Measurements from ENCODE around the gene PTPRN2. TPM values are rescaled to one million over a fixed set of nuclear protein-coding genes. Genes with fewer than 3 reads are reported as not detected.
"Not testable (repeated sequence)": the region's sequence is repeated elsewhere in the genome, so short reads cannot be mapped to it uniquely, and the experiment has no call there.

Gene PTPRN2
- total and polyA plus RNA-seq, 2 donors: 1.7 to 1.9 TPM

GRCh38 chr7:158206341-158206740 is 381.3 kb downstream of the PTPRN2 start:
- peaks cover 0 to 4% of the 10 kb centered on the region in 2 donors for H3K9me3 ChIP-seq (ENCODE audit: control insufficient read depth in 2 of 2, insufficient read depth in 1 of 2, low read length in 1 of 2)
- no peaks in the 10 kb centered on the region for H3K4me1 ChIP-seq (ENCODE audit: control insufficient read depth in 2 of 2, insufficient read depth in 2 of 2, low read length in 2 of 2)
- H3K27me3 ChIP-seq (ENCODE audit: control insufficient read depth in 2 of 2, insufficient read depth in 1 of 2, low read length in 1 of 2): no peaks in the 10 kb centered on the region
- no peak overlapping the region for H3K4me3 ChIP-seq (ENCODE audit: low read length in 2 of 2)
- H3K36me3 ChIP-seq (ENCODE audit: control insufficient read depth in 2 of 2, insufficient read depth in 2 of 2, low read length in 1 of 2): no peaks in the 10 kb centered on the region
- no peak overlapping the region for H3K27ac ChIP-seq (ENCODE audit: low read depth in 1 of 2, low read length in 1 of 2)
- DNase-seq (ENCODE audit: low read depth in 6 of 9, low spot score in 9 of 9): no peak
- WGBS: 93% methylated on average over 6 of the region's 6 CpGs

GRCh38 chr7:158204453-158204852 is 383.2 kb downstream of the PTPRN2 start:
- Histone ChIP-seq H3K36me3 (ENCODE audit: control insufficient read depth in 2 of 2, insufficient read depth in 2 of 2, low read length in 1 of 2) (no peaks in the 10 kb centered on the region), H3K9me3 (ENCODE audit: control insufficient read depth in 2 of 2, insufficient read depth in 1 of 2, low read length in 1 of 2) (peaks cover 0 to 4% of the 10 kb centered on the region in 2 donors), H3K4me1 (ENCODE audit: control insufficient read depth in 2 of 2, insufficient read depth in 2 of 2, low read length in 2 of 2) (no peaks in the 10 kb centered on the region), H3K27ac (ENCODE audit: low read depth in 1 of 2, low read length in 1 of 2) (no peak overlapping the region), H3K27me3 (ENCODE audit: control insufficient read depth in 2 of 2, insufficient read depth in 1 of 2, low read length in 1 of 2) (no peaks in the 10 kb centered on the region), H3K4me3 (ENCODE audit: low read length in 2 of 2) (no peak overlapping the region)
- DNase-seq (ENCODE audit: low read depth in 6 of 9, low spot score in 9 of 9): no peak
- 87% methylated on average over 4 of the region's 4 CpGs for WGBS

- H3K9me3 ChIP-seq (ENCODE audit: control insufficient read depth in 2 of 2, insufficient read depth in 1 of 2, low read length in 1 of 2); H3K4me1 ChIP-seq (ENCODE audit: control insufficient read depth in 2 of 2, insufficient read depth in 2 of 2, low read length in 2 of 2); H3K27ac ChIP-seq (ENCODE audit: low read depth in 1 of 2, low read length in 1 of 2); H3K27me3 ChIP-seq (ENCODE audit: control insufficient read depth in 2 of 2, insufficient read depth in 1 of 2, low read length in 1 of 2); H3K36me3 ChIP-seq (ENCODE audit: control insufficient read depth in 2 of 2, insufficient read depth in 2 of 2, low read length in 1 of 2); DNase-seq (ENCODE audit: low read depth in 6 of 9, low spot score in 9 of 9); H3K4me3 ChIP-seq (ENCODE audit: low read length in 2 of 2): not testable (repeated sequence)
- 31% methylated on average over 42 of the region's 42 CpGs for WGBS
Measured at GRCh38 chr7:158203948-158204347, 383.7 kb downstream of the PTPRN2 start.

GRCh38 chr7:158194365-158194900 is 393.2 kb downstream of the PTPRN2 start:
- no peak for DNase-seq (ENCODE audit: low read depth in 6 of 9, low spot score in 9 of 9)
- H3K4me3 ChIP-seq (ENCODE audit: low read length in 2 of 2): no peak overlapping the region
- H3K36me3 ChIP-seq (ENCODE audit: control insufficient read depth in 2 of 2, insufficient read depth in 2 of 2, low read length in 1 of 2): no peaks in the 10 kb centered on the region
- WGBS: 90% methylated on average over 15 of the region's 15 CpGs
- no peaks in the 10 kb centered on the region for H3K27me3 ChIP-seq (ENCODE audit: control insufficient read depth in 2 of 2, insufficient read depth in 1 of 2, low read length in 1 of 2)
- H3K4me1 ChIP-seq (ENCODE audit: control insufficient read depth in 2 of 2, insufficient read depth in 2 of 2, low read length in 2 of 2): no peaks in the 10 kb centered on the region
- H3K27ac ChIP-seq (ENCODE audit: low read depth in 1 of 2, low read length in 1 of 2): no peak overlapping the region
- H3K9me3 ChIP-seq (ENCODE audit: control insufficient read depth in 2 of 2, insufficient read depth in 1 of 2, low read length in 1 of 2): peaks cover 12 to 62% of the 10 kb centered on the region in 2 donors

- Histone ChIP-seq H3K27ac (ENCODE audit: low read depth in 1 of 2, low read length in 1 of 2) (no peak overlapping the region), H3K36me3 (ENCODE audit: control insufficient read depth in 2 of 2, insufficient read depth in 2 of 2, low read length in 1 of 2) (no peaks in the 10 kb centered on the region), H3K4me1 (ENCODE audit: control insufficient read depth in 2 of 2, insufficient read depth in 2 of 2, low read length in 2 of 2) (no peaks in the 10 kb centered on the region), H3K4me3 (ENCODE audit: low read length in 2 of 2) (no peak overlapping the region), H3K9me3 (ENCODE audit: control insufficient read depth in 2 of 2, insufficient read depth in 1 of 2, low read length in 1 of 2) (peaks cover 14 to 72% of the 10 kb centered on the region in 2 donors), H3K27me3 (ENCODE audit: control insufficient read depth in 2 of 2, insufficient read depth in 1 of 2, low read length in 1 of 2) (no peaks in the 10 kb centered on the region)
- DNase-seq (ENCODE audit: low read depth in 6 of 9, low spot score in 9 of 9): no peak
- WGBS: 94% methylated on average over 14 of the region's 14 CpGs
Measured at GRCh38 chr7:158193446-158193845, 394.2 kb downstream of the PTPRN2 start.

- H3K4me3 ChIP-seq (ENCODE audit: low read length in 2 of 2): no peak overlapping the region
- H3K36me3 ChIP-seq (ENCODE audit: control insufficient read depth in 2 of 2, insufficient read depth in 2 of 2, low read length in 1 of 2): no peaks in the 10 kb centered on the region
- H3K9me3 ChIP-seq (ENCODE audit: control insufficient read depth in 2 of 2, insufficient read depth in 1 of 2, low read length in 1 of 2): peaks cover 14 to 72% of the 10 kb centered on the region in 2 donors
- no peak overlapping the region for H3K27ac ChIP-seq (ENCODE audit: low read depth in 1 of 2, low read length in 1 of 2)
- no peaks in the 10 kb centered on the region for H3K27me3 ChIP-seq (ENCODE audit: control insufficient read depth in 2 of 2, insufficient read depth in 1 of 2, low read length in 1 of 2)
- WGBS: 94% methylated on average over 18 of the region's 18 CpGs
- H3K4me1 ChIP-seq (ENCODE audit: control insufficient read depth in 2 of 2, insufficient read depth in 2 of 2, low read length in 2 of 2): no peaks in the 10 kb centered on the region
- no peak for DNase-seq (ENCODE audit: low read depth in 6 of 9, low spot score in 9 of 9)
Measured at GRCh38 chr7:158192956-158193355, 394.7 kb downstream of the PTPRN2 start.

- Histone ChIP-seq H3K4me1 (ENCODE audit: control insufficient read depth in 2 of 2, insufficient read depth in 2 of 2, low read length in 2 of 2) (no peaks in the 10 kb centered on the region), H3K36me3 (ENCODE audit: control insufficient read depth in 2 of 2, insufficient read depth in 2 of 2, low read length in 1 of 2) (no peaks in the 10 kb centered on the region), H3K4me3 (ENCODE audit: low read length in 2 of 2) (no peak overlapping the region), H3K9me3 (ENCODE audit: control insufficient read depth in 2 of 2, insufficient read depth in 1 of 2, low read length in 1 of 2) (peaks cover 15 to 75% of the 10 kb centered on the region in 2 donors), H3K27me3 (ENCODE audit: control insufficient read depth in 2 of 2, insufficient read depth in 1 of 2, low read length in 1 of 2) (no peaks in the 10 kb centered on the region), H3K27ac (ENCODE audit: low read depth in 1 of 2, low read length in 1 of 2) (no peak overlapping the region)
- DNase-seq (ENCODE audit: low read depth in 6 of 9, low spot score in 9 of 9): no peak
- 94% methylated on average over 28 of the region's 28 CpGs for WGBS
Measured at GRCh38 chr7:158192184-158192835, 395.3 kb downstream of the PTPRN2 start.

- 98% methylated on average over 8 of the region's 8 CpGs for WGBS
- no peaks in the 10 kb centered on the region for H3K27me3 ChIP-seq (ENCODE audit: control insufficient read depth in 2 of 2, insufficient read depth in 1 of 2, low read length in 1 of 2)
- no peaks in the 10 kb centered on the region for H3K4me1 ChIP-seq (ENCODE audit: control insufficient read depth in 2 of 2, insufficient read depth in 2 of 2, low read length in 2 of 2)
- H3K4me3 ChIP-seq (ENCODE audit: low read length in 2 of 2): no peak overlapping the region
- no peak overlapping the region for H3K27ac ChIP-seq (ENCODE audit: low read depth in 1 of 2, low read length in 1 of 2)
- no peaks in the 10 kb centered on the region for H3K36me3 ChIP-seq (ENCODE audit: control insufficient read depth in 2 of 2, insufficient read depth in 2 of 2, low read length in 1 of 2)
- H3K9me3 ChIP-seq (ENCODE audit: control insufficient read depth in 2 of 2, insufficient read depth in 1 of 2, low read length in 1 of 2): peaks cover 15 to 71% of the 10 kb centered on the region in 2 donors
- no peak for DNase-seq (ENCODE audit: low read depth in 6 of 9, low spot score in 9 of 9)
Measured at GRCh38 chr7:158191671-158192070, 396.0 kb downstream of the PTPRN2 start.

- Histone ChIP-seq H3K4me3 (ENCODE audit: low read length in 2 of 2) (no peak overlapping the region), H3K27me3 (ENCODE audit: control insufficient read depth in 2 of 2, insufficient read depth in 1 of 2, low read length in 1 of 2) (no peaks in the 10 kb centered on the region), H3K27ac (ENCODE audit: low read depth in 1 of 2, low read length in 1 of 2) (no peak overlapping the region), H3K4me1 (ENCODE audit: control insufficient read depth in 2 of 2, insufficient read depth in 2 of 2, low read length in 2 of 2) (no peaks in the 10 kb centered on the region), H3K36me3 (ENCODE audit: control insufficient read depth in 2 of 2, insufficient read depth in 2 of 2, low read length in 1 of 2) (no peaks in the 10 kb centered on the region), H3K9me3 (ENCODE audit: control insufficient read depth in 2 of 2, insufficient read depth in 1 of 2, low read length in 1 of 2) (peaks cover 15 to 73% of the 10 kb centered on the region in 2 donors)
- no peak for DNase-seq (ENCODE audit: low read depth in 6 of 9, low spot score in 9 of 9)
- 87% methylated on average over 11 of the region's 11 CpGs for WGBS
Measured at GRCh38 chr7:158190756-158191155, 396.9 kb downstream of the PTPRN2 start.

Measured in thymus (tissue), 11 donors.